Astrocyte of the cerebellum (primary cell): ENCODE data around the gene DEPDC1B.

Source experiments
- DNase-seq: peaks from one replicate; pipeline ENCODE4 v3.0.0-alpha.2; 2011; ENCODE audit warnings: low read depth
- H3K4me3 ChIP-seq: 2 replicates; pipeline ENCODE4 v1.5.1; 2011; ENCODE audit warnings: mild to moderate bottlenecking, low read depth, low read length, moderate library complexity
- CTCF ChIP-seq: IDR thresholded peaks from 2 replicates; pipeline ENCODE4 v1.5.1; 2012; ENCODE audit warnings: low read length, low read depth, moderate library complexity, mild to moderate bottlenecking; ENCODE audit errors: missing control alignments
- in situ Hi-C: cut with HindIII; loops from 2 replicates; pipeline ENCODE4 v1.10.0; 2017; ENCODE audit warnings: low sequenced_read_pairs

Gene DEPDC1B

DNA sequence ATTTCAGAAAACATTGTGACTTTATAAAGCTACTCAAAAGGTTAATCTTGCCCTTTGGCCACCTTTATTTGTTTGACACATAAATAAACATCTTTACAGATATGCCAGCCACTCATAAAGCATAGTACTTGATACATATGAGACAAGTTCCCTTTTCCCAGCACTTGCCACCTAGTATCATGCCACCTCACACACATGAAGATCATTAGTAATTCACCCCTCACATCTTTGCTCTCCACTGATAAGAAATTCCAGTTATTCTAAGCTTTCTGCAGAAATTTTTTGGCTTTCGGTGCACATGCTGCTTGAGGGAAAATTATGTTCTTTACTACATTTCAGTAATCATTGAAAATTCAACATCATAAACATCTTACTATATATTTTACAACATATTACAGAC is 59.1 kb downstream of the DEPDC1B start:
- H3K4me3 ChIP-seq, result no peak overlapping the region
- no peak for DNase-seq
- TF ChIP-seq CTCF, result no peak
- in situ Hi-C loops, result no loop called here

DNA sequence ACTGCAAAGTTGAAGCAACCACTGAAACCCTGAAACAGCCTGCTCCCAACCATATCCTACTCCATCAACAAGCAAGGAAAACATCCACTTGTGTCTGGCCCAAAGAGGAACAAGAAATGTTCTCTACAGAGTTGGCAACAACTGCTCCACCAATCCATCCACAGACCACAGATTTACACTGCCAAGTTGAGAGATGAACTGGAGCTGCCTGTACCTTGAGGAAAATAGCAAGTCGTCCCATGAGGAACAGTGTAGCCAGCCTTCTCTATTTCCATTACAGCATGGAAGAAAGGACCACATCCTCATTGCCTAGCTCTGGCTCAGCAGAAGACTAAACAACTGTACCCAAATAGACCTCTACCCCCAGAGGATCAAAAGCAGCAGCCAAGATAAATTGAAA is 60.4 kb downstream of the DEPDC1B start:
- no peak overlapping the region for H3K4me3 ChIP-seq
- no peak for DNase-seq
- no peak for TF ChIP-seq CTCF
- in situ Hi-C loops, result no loop called here

GRCh38 chr5:60638300-60638699 is 61.7 kb downstream of the DEPDC1B start:
- DNase-seq, result no peak
- TF ChIP-seq CTCF, result no peak
- H3K4me3 ChIP-seq, result no peak overlapping the region
- in situ Hi-C loops, result no loop called here

GRCh38 chr5:60636644-60637043 is 63.3 kb downstream of the DEPDC1B start:
- H3K4me3 ChIP-seq, result no peak overlapping the region
- DNase-seq, result no peak
- TF ChIP-seq CTCF, result no peak
- in situ Hi-C loops, result no loop called here

DNA sequence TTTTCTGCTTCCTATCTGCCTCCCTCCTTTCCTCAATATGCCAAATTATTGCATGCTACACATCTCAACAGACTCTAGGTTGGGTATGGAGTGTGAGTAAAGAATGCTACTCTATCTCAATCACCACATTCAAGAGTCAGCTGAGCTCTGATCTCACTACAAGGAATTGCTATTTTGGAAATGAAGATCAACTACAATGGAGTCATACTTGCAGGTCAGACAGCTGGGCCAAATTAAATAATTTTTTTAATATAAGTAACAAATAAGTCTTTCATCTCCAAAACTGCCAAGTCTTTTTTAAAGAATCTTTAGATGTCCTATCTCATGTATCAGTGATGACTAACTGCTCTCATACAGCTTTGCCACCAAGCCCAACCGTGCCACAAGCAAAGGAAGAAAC is 64.0 kb downstream of the DEPDC1B start:
- H3K4me3 ChIP-seq, result no peak overlapping the region
- in situ Hi-C loops, result no loop called here
- TF ChIP-seq CTCF, result no peak
- DNase-seq, result no peak

DNA sequence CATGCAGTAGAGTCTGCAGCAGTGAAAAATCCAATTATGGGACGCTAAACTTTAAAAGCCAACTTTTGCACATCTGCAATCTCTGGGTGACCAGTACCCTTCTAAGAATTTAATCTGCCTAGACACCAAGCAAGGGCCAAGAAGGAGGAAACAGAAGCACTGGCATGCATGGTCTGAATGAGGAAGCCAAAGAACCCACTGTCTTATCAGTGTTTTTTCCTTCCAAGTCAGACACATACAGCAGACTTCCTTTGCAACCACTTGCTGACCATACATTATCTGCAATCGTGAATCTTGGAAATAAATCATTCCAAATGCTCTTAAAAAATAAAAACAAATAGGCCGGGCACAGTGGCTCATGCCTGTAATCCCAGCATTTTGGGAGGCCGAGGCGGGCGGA is 65.9 kb downstream of the DEPDC1B start:
- H3K4me3 ChIP-seq, result no peak overlapping the region
- in situ Hi-C loops, result no loop called here
- no peak for DNase-seq
- TF ChIP-seq CTCF, result no peak

DNA sequence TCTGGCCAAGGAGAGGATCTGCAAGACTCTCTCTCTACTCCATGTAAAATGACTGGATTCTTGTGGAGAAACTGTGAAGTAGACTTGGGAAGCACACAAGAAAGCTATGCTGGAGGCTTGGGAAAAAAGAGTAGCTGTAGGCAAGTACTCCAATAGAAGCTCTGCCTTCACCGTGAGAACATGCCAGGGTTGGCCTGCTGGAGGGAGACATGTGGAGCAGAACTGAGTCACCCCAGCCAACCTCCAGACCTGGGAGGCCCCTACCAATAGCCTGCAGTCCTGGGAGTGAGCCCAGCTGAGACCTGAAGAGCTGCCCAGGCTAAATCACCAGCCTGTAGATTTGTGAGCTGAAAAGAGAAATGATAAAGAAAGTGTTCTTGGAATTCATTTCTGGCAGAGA is 66.6 kb downstream of the DEPDC1B start:
- peak; percentile 93 for DNase-seq
- TF ChIP-seq CTCF, result peak; percentile 7
- in situ Hi-C loops, result no loop called here
- H3K4me3 ChIP-seq, result no peak overlapping the region
